Liver (tissue), 9 donors: ENCODE results near the gene MGAT4A. TPM values are rescaled to one million over a fixed set of nuclear protein-coding genes. Genes with fewer than 3 reads are reported as not detected.
"Not testable (repeated sequence)": the region's sequence is repeated elsewhere in the genome, so short reads cannot be mapped to it uniquely, and the experiment has no call there.

Experiments
- DNase-seq: peaks from one replicate; pipeline ENCODE4 v3.0.0-alpha.2; 2017; ENCODE audit warnings: low spot score
- H3K27ac ChIP-seq, 2 donors: one replicate each; pipeline ENCODE4 v1.7.0; 2013; ENCODE audit warnings: inconsistent platforms in 2 of 2, low read length in 2 of 2, control low read depth in 1 of 2, low read depth in 1 of 2, mild to moderate bottlenecking in 1 of 2
- H3K27me3 ChIP-seq, 4 donors: one replicate each; pipeline versions ENCODE4 v1.6.1 to v1.7.0; 2013; ENCODE audit warnings: low read length in 3 of 4, inconsistent platforms in 1 of 4, mild to moderate bottlenecking in 1 of 4, moderate library complexity in 1 of 4; ENCODE audit not compliant: control insufficient read depth in 4 of 4, insufficient read depth in 4 of 4
- H3K36me3 ChIP-seq, 4 donors: one replicate each; pipeline versions ENCODE4 v1.6.1 to v1.7.0; 2013; ENCODE audit warnings: low read length in 3 of 4, mild to moderate bottlenecking in 3 of 4, low read depth in 1 of 4, moderate library complexity in 1 of 4; ENCODE audit not compliant: control insufficient read depth in 4 of 4, insufficient read depth in 3 of 4
- H3K4me1 ChIP-seq, 4 donors: one replicate each; pipeline versions ENCODE4 v1.6.1 to v1.7.0; 2013; ENCODE audit warnings: low read length in 3 of 4, mild to moderate bottlenecking in 3 of 4, moderate library complexity in 1 of 4; ENCODE audit not compliant: control insufficient read depth in 4 of 4, insufficient read depth in 4 of 4
- H3K4me3 ChIP-seq, 3 donors: one replicate each; pipeline versions ENCODE4 v1.6.1 to v1.7.0; 2013; ENCODE audit warnings: low read length in 3 of 3, control low read depth in 1 of 3, low read depth in 1 of 3, mild to moderate bottlenecking in 1 of 3
- H3K9ac ChIP-seq, 2 donors: one replicate each; pipeline ENCODE4 v1.7.0; 2013; ENCODE audit warnings: low read length in 2 of 2, mild to moderate bottlenecking in 2 of 2, moderate library complexity in 2 of 2, control low read depth in 1 of 2, low read depth in 1 of 2
- H3K9me3 ChIP-seq, 4 donors: one replicate each; pipeline versions ENCODE4 v1.6.1 to v1.7.0; 2013; ENCODE audit warnings: low read length in 3 of 4; ENCODE audit not compliant: control insufficient read depth in 4 of 4
- CTCF ChIP-seq: fragments of 150-350 bp; IDR thresholded peaks from 2 replicates; pipeline ENCODE4 v1.5.1; 2017; ENCODE audit warnings: improper control_type of control experiment, low read depth, low read length; ENCODE audit not compliant: missing input control
- EGR1 ChIP-seq, 2 donors: IDR thresholded peaks; 2 replicates each; pipeline ENCODE4 v1.6.1; 2016 to 2018; ENCODE audit warnings: antibody characterized with exemption in 2 of 2, low read depth in 2 of 2
- GABPA ChIP-seq, 2 donors: IDR thresholded peaks in 1 of 2; conservative IDR thresholded peaks in 1 of 2; 2 replicates each; pipeline ENCODE4 v1.6.1; 2016; ENCODE audit warnings: antibody characterized with exemption in 2 of 2, mild to moderate bottlenecking in 1 of 2, moderate library complexity in 1 of 2
- HNF4G ChIP-seq: IDR thresholded peaks from 2 replicates; pipeline ENCODE4 v1.6.1; 2016; ENCODE audit warnings: antibody characterized with exemption
- JUND ChIP-seq, 2 donors: IDR thresholded peaks; 2 replicates each; pipeline ENCODE4 v1.6.1; 2016; ENCODE audit warnings: antibody characterized with exemption in 2 of 2
- RAD21 ChIP-seq, 2 donors: IDR thresholded peaks; 2 replicates each; pipeline ENCODE4 v1.6.1; 2016; ENCODE audit warnings: antibody characterized with exemption in 2 of 2, mild to moderate bottlenecking in 2 of 2
- REST ChIP-seq: IDR thresholded peaks from 2 replicates; pipeline ENCODE4 v1.6.1; 2016; ENCODE audit warnings: antibody characterized with exemption, mild to moderate bottlenecking
- RXRA ChIP-seq, 2 donors: IDR thresholded peaks; 2 replicates each; pipeline ENCODE4 v1.6.1; 2017 to 2018; ENCODE audit warnings: antibody characterized with exemption in 2 of 2, mild to moderate bottlenecking in 1 of 2
- YY1 ChIP-seq: IDR thresholded peaks from 2 replicates; pipeline ENCODE4 v1.6.1; 2016; ENCODE audit warnings: antibody characterized with exemption, mild to moderate bottlenecking
- WGBS: extraction: QIAGEN DNeasy Blood & Tissue Kit; methylation state at CpG from one replicate; pipeline ENCODE4 v1.1.7; 2013; 5-methylcytosine and 5-hydroxymethylcytosine counted together
- polyA plus RNA-seq, 2 donors: library from polyadenylated mRNA; stranded (reverse) in 1 of 2; unstranded in 1 of 2; fragments of 200-250 nt in 1 of 2; fragments of >200 nt in 1 of 2; fragmentation: Nextera tagmentation in 1 of 2; extraction: Ambion mirVana in 1 of 2; gene quantifications; one replicate each; pipeline versions ENCODE4 v1.2.1 to v1.2.3, GENCODE V29; 2013 to 2015
- total RNA-seq, 2 donors: library from RNA; depleted of rRNA; stranded (reverse); fragments of >200 nt; gene quantifications; one replicate each; pipeline ENCODE4 v1.2.3, GENCODE V29; 2014
- TF ChIP-seq, protein P1 (sequence below): IDR thresholded peaks from 2 replicates; pipeline ENCODE4 v1.6.1; 2016; ENCODE audit warnings: antibody characterized with exemption
- donor health status: healthy.
- donor health status: healthy.
- donor health status: healthy.
- donor health status: healthy.
- donor health status: healthy.

MGAT4A gene
- total and polyA plus RNA-seq, 4 donors: 2.7 to 17.3 (median 5.4) TPM

DNA sequence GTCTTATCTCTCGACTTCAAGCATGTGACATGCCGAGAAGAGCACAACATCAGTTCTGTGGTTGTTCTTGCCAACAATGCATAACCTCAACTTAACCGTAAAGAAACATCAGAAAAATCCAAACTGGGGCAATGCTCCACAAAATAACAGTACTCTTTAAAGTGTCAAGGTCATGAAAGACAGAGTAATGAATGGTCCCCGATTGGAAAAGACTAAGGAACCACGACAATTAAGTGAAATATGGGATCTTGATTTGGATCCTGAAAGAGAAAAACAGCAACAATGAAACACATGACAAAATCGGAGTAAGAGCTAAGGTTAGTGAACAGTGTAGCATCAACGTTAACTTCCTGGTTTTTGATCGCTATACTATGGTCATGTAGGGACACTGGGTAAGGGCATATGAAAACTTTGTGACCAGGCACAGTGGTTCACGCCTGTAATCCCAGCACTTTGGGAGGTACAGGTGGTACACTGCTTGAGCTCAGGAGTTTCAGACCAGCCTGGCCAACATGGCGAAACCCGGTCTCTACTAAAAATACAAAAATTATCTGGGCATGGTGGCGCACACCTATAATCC lies 67.3 kb downstream of the MGAT4A start:
- no peaks in the 10 kb centered on the region for H3K9me3 ChIP-seq
- peaks cover 0 to 2% (median 0%) of the 10 kb centered on the region in 4 donors for H3K36me3 ChIP-seq
- no peak overlapping the region for H3K9ac ChIP-seq
- H3K4me3 ChIP-seq: no peak overlapping the region
- no peaks in the 10 kb centered on the region for H3K4me1 ChIP-seq
- DNase-seq: no peak
- 88% methylated on average over 12 of the region's 12 CpGs for WGBS
- H3K27me3 ChIP-seq: no peaks in the 10 kb centered on the region
- H3K27ac ChIP-seq: no peak overlapping the region
- TF ChIP-seq, protein P1, sequence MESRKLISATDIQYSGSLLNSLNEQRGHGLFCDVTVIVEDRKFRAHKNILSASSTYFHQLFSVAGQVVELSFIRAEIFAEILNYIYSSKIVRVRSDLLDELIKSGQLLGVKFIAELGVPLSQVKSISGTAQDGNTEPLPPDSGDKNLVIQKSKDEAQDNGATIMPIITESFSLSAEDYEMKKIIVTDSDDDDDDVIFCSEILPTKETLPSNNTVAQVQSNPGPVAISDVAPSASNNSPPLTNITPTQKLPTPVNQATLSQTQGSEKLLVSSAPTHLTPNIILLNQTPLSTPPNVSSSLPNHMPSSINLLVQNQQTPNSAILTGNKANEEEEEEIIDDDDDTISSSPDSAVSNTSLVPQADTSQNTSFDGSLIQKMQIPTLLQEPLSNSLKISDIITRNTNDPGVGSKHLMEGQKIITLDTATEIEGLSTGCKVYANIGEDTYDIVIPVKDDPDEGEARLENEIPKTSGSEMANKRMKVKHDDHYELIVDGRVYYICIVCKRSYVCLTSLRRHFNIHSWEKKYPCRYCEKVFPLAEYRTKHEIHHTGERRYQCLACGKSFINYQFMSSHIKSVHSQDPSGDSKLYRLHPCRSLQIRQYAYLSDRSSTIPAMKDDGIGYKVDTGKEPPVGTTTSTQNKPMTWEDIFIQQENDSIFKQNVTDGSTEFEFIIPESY: no peak
- TF ChIP-seq GABPA (IDR thresholded peaks at IDR 0.05 in 1 of 2, conservative IDR thresholded peaks at IDR 0.05 in 1 of 2) (no peak), YY1 (no peak), HNF4G (no peak), REST (no peak), CTCF (no peak), EGR1 (IDR thresholded peaks at IDR 0.05; ENCODE audit: low read depth in 2 of 2) (no peak), RAD21 (IDR thresholded peaks at IDR 0.05) (no peak), JUND (IDR thresholded peaks at IDR 0.05) (no peak), RXRA (IDR thresholded peaks at IDR 0.05) (no peak)

DNA sequence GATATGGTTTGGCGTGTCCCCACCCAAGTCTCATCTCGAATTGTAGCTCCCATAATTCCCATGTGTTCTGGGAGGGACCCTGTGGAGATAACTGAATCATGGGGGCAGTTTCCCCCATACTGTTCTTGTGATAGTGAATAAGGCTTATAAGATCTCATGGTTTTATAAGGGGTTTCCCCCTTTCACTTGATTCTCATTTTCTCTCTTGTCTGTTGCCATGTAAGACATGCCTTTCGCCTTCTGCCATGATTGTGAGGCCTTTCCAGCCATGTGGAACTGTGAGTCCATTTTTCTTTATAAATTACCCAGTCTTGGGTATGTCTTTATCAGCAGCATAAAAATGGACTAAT lies 71.5 kb downstream of the MGAT4A start:
- H3K4me3 ChIP-seq, H3K9ac ChIP-seq, H3K36me3 ChIP-seq, DNase-seq, H3K27ac ChIP-seq, H3K4me1 ChIP-seq, H3K27me3 ChIP-seq, H3K9me3 ChIP-seq: not testable (repeated sequence)
- 94% methylated on average over 3 of the region's 3 CpGs for WGBS
